DND-41 (cell line): ENCODE results near the gene POFUT2.

Experiments used
- ATAC-seq: fragments of 200-7000 bp; cut with Tn5 transposase; 3 replicates; pipeline ENCODE4 v1.9.1; 2021; ENCODE audit warnings: low read depth; ENCODE audit not compliant: insufficient read depth
- DNase-seq: peaks from one replicate; pipeline ENCODE4 v3.0.0-alpha.2; 2020
- H2AFZ ChIP-seq: 2 replicates; pipeline ENCODE4 v1.6.0; 2012; ENCODE audit warnings: low read depth, low read length
- H3K27ac ChIP-seq: 2 replicates; pipeline ENCODE4 v1.5.1; 2012; ENCODE audit warnings: low read length, inconsistent platforms
- H3K27me3 ChIP-seq: fragments of 200-600 bp; sonication (generic); 2 replicates; pipeline ENCODE4 v1.6.0; 2012; ENCODE audit warnings: low read length, mild to moderate bottlenecking, inconsistent platforms; ENCODE audit not compliant: insufficient read depth, poor library complexity
- H3K36me3 ChIP-seq: 2 replicates; pipeline ENCODE4 v1.5.1; 2012; ENCODE audit warnings: low read length, inconsistent platforms; ENCODE audit not compliant: insufficient read depth
- H3K4me1 ChIP-seq: 2 replicates; pipeline ENCODE4 v1.5.1; 2012; ENCODE audit warnings: mild to moderate bottlenecking, low read length; ENCODE audit not compliant: insufficient read depth
- H3K4me2 ChIP-seq: 2 replicates; pipeline ENCODE4 v1.6.0; 2012; ENCODE audit warnings: mild to moderate bottlenecking, moderate library complexity, low read length, inconsistent platforms; ENCODE audit not compliant: insufficient read depth
- H3K4me3 ChIP-seq, 2 experiments: fragments of 200-600 bp in 1 of 2; shearing (Covaris generic) in 1 of 2; 2 replicates each; pipeline ENCODE4 v1.5.1; 2012 to 2016; ENCODE audit warnings: inconsistent platforms in 2 of 2, low read length in 2 of 2, mild to moderate bottlenecking in 2 of 2, low read depth in 1 of 2, moderate library complexity in 1 of 2
- H3K79me2 ChIP-seq: 2 replicates; pipeline ENCODE4 v1.6.0; 2012; ENCODE audit warnings: low read length, inconsistent platforms; ENCODE audit not compliant: insufficient read depth
- H3K9ac ChIP-seq: 2 replicates; pipeline ENCODE4 v1.6.0; 2012; ENCODE audit warnings: low read depth, mild to moderate bottlenecking, inconsistent platforms, low read length, moderate library complexity
- H3K9me3 ChIP-seq: 2 replicates; pipeline ENCODE4 v1.5.1; 2012; ENCODE audit warnings: low read length, moderate library complexity, mild to moderate bottlenecking, inconsistent platforms; ENCODE audit not compliant: insufficient read depth, severe bottlenecking
- H4K20me1 ChIP-seq: 2 replicates; pipeline ENCODE4 v1.6.0; 2012; ENCODE audit warnings: low read length; ENCODE audit not compliant: insufficient read depth
- CTCF ChIP-seq: IDR thresholded peaks from 2 replicates; pipeline ENCODE4 v1.5.1; 2012; ENCODE audit warnings: borderline replicate concordance, low read length, moderate library complexity, mild to moderate bottlenecking; ENCODE audit not compliant: poor library complexity, severe bottlenecking; ENCODE audit errors: extremely low read depth
- EZH2 ChIP-seq: IDR thresholded peaks from 3 replicates; pipeline ENCODE4 v1.6.1; 2012; ENCODE audit warnings: borderline replicate concordance, low read depth, mild to moderate bottlenecking, moderate library complexity, low read length, inconsistent platforms; ENCODE audit not compliant: severe bottlenecking

The POFUT2 gene

DNA sequence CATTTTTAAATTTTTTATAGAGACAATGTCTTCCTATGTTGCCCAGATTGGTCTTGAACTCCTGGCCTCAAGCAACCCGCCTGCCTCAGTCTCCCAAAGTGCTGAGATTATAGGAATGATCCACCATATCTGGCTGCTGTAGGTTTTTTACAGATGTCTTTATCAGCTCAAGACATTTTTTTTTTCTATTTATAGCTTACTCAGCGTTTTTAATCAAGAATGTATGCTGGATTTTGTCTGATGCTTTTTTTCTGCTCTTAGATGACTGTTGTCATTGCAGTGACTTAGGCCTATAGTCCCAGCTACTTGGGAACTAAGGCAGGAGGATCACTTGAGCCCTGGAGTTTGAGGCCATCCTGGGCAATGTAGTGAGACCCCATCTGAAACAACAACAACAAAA is 72.5 kb downstream of the POFUT2 start:
- no peak for ATAC-seq
- Histone ChIP-seq H3K9ac (no peak overlapping the region), H3K4me2 (no peak overlapping the region), H3K27ac (no peak overlapping the region), H3K9me3 (peaks cover 8% of the 10 kb centered on the region), H3K4me3 (no peak overlapping the region), H3K36me3 (peaks cover 18% of the 10 kb centered on the region), H3K27me3 (no peaks in the 10 kb centered on the region), H3K4me1 (no peaks in the 10 kb centered on the region), H4K20me1 (no peaks in the 10 kb centered on the region), H3K79me2 (no peaks in the 10 kb centered on the region), H2AFZ (no peak overlapping the region)
- TF ChIP-seq EZH2 (no peak), CTCF (no peak)
- no peak for DNase-seq
